Stimulated activated naive CD4-positive, alpha-beta T cell (primary cell): ENCODE measurements around the gene LRRN1.

Source experiments
- DNase-seq, 6 experiments: peaks; one replicate each; lab custom pipeline; 2025; lab: John Stamatoyannopoulos, UW

LRRN1 gene

GRCh38 chr3:3799173-3800079, at the start of gene LRRN1:
Gene LRRN1 (plus strand): TSS chr3:3799431. CDS start chr3:3844642, 45,211 bp downstream.
- DNase-seq = peak; percentile 12 to 53 (median 22)

- no peak for DNase-seq
These were observed 45.8 kb upstream of the LRRN1 start for GRCh38 chr3:3753416-3753815.

GRCh38 chr3:3765661-3766060, 33.6 kb upstream of the LRRN1 start:
- DNase-seq = no peak

- no peak for DNase-seq
These were observed 33.1 kb upstream of the LRRN1 start for GRCh38 chr3:3766140-3766539.

- DNase-seq = no peak
These were observed 28.1 kb upstream of the LRRN1 start for GRCh38 chr3:3771094-3771493.

GRCh38 chr3:3771567-3771966, 27.7 kb upstream of the LRRN1 start:
- DNase-seq = no peak

GRCh38 chr3:3772338-3772737, 26.9 kb upstream of the LRRN1 start:
- no peak for DNase-seq

GRCh38 chr3:3772920-3773319, 26.3 kb upstream of the LRRN1 start:
- DNase-seq = no peak

- no peak for DNase-seq
These were observed 22.6 kb upstream of the LRRN1 start for GRCh38 chr3:3776607-3777006.

- DNase-seq = no peak
These were observed 21.0 kb upstream of the LRRN1 start for GRCh38 chr3:3778216-3778615.

GRCh38 chr3:3778641-3779270, 20.5 kb upstream of the LRRN1 start:
- no peak for DNase-seq

- DNase-seq = no peak
These were observed 16.8 kb upstream of the LRRN1 start for GRCh38 chr3:3782457-3782856.

- no peak for DNase-seq
These were observed 16.0 kb upstream of the LRRN1 start for GRCh38 chr3:3783210-3783609.

- no peak for DNase-seq
These were observed 15.5 kb upstream of the LRRN1 start for GRCh38 chr3:3783696-3784095.

- no peak for DNase-seq
These were observed 6.8 kb upstream of the LRRN1 start for GRCh38 chr3:3792391-3792790.

- peak in 5 of 6 experiments; percentile 4 to 50 (median 33) for DNase-seq
These were observed 559 bp upstream of the LRRN1 start for GRCh38 chr3:3798631-3799113.

GRCh38 chr3:3800080-3800455, 837 bp downstream of the LRRN1 start:
- no peak for DNase-seq

GRCh38 chr3:3800685-3801493, 1.7 kb downstream of the LRRN1 start:
- DNase-seq = peak in 1 of 6 experiments; percentile 3

- no peak for DNase-seq
These were observed 2.2 kb downstream of the LRRN1 start for GRCh38 chr3:3801494-3801841.

- DNase-seq = no peak
These were observed 2.8 kb downstream of the LRRN1 start for GRCh38 chr3:3802046-3802445.

GRCh38 chr3:3804560-3804959, 5.3 kb downstream of the LRRN1 start:
- DNase-seq = no peak

GRCh38 chr3:3806092-3806491, 6.9 kb downstream of the LRRN1 start:
- no peak for DNase-seq
